ENCODE data around the gene NPS.

DNA sequence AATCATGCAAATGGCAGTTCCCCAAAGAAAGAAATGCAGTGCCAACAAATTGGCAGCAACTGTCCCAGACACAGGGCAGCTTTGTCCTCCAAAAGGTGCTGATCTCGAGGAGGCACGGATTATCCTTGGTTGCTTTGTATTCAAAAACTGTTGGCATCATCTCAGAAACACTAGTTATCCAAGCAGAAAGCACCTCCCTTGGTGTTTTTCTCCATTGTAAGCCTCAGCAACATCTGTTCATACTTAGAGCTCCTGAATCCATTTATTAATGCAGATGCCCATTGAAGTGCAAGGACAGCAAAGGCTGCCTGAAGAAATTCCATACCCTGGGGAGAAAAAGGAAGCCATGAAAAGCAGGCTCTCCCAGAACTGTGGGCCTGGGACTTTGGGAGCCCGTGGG, 1.1 kb upstream of the NPS start:
- TF ChIP-seq, protein P1, sequence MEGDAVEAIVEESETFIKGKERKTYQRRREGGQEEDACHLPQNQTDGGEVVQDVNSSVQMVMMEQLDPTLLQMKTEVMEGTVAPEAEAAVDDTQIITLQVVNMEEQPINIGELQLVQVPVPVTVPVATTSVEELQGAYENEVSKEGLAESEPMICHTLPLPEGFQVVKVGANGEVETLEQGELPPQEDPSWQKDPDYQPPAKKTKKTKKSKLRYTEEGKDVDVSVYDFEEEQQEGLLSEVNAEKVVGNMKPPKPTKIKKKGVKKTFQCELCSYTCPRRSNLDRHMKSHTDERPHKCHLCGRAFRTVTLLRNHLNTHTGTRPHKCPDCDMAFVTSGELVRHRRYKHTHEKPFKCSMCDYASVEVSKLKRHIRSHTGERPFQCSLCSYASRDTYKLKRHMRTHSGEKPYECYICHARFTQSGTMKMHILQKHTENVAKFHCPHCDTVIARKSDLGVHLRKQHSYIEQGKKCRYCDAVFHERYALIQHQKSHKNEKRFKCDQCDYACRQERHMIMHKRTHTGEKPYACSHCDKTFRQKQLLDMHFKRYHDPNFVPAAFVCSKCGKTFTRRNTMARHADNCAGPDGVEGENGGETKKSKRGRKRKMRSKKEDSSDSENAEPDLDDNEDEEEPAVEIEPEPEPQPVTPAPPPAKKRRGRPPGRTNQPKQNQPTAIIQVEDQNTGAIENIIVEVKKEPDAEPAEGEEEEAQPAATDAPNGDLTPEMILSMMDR (IDR thresholded peaks at IDR 0.05), result no peak
- TF ChIP-seq ZFX (IDR thresholded peaks at IDR 0.05; ENCODE audit: borderline replicate concordance), result no peak

All from 22Rv1 (cell line).